Testis (tissue), 2 donors: ENCODE measurements around the gene KCNN3.

Experiments used
- CTCF ChIP-seq, 3 experiments: fragments of 450-650 bp in 2 of 3; fragments of 200-600 bp in 1 of 3; sonication (generic) in 1 of 3; IDR thresholded peaks; one replicate each; pipeline ENCODE4 v1.5.1; 2016 to 2019; ENCODE audit warnings: antibody characterized with exemption in 3 of 3, mild to moderate bottlenecking in 2 of 3, moderate library complexity in 1 of 3
- POLR2A ChIP-seq: fragments of 450-650 bp; IDR thresholded peaks from one replicate; pipeline ENCODE4 v1.6.1; 2017; ENCODE audit warnings: antibody characterized with exemption, mild to moderate bottlenecking, moderate library complexity

DNA sequence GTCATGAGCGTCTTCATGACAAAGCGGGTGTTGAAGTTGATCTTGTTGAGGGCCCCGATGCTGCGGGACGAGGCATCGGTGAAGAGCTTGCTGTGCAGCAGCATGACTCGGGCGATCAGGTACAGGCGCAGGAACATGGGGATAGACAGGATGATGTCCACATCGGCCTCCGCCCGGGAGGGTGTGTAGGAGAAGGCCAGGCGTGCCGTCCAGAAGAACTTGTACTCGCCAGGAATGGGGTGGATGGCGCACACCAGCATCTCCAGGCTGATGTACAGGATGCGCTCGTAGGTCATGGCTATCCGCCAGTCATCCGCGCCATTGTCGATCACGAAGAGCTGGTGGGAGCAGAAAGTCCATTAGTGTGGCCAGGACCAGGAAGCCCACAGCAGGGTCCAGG is 98.0 kb downstream of the KCNN3 start:
- TF ChIP-seq CTCF (IDR thresholded peaks at IDR 0.05) (no peak), POLR2A (no peak)
